ENCODE data around the gene UBAP1L.
"Not testable (repeated sequence)": the region's sequence is repeated elsewhere in the genome, so short reads cannot be mapped to it uniquely, and the experiment has no call there.

Gene UBAP1L

DNA sequence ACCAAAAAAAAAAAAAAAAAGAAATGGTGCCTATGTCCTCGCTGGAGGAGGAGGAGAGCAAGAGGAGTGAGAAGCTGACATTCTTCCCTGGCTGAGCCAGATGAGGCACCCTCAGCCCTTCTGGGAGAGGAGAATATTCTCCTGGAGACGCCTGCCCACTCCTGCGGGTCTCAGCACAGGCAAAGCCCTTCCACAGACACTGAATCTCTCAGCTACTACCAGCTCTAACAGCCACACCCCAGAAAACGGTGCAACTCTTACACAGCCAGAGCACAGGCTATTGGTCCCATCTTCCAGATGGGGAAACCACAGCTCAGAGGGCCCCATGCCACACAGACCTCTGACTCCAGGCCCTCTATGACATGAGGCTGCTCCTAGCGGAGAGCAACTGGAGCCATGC is 52.9 kb downstream of the UBAP1L start:
- DNase-seq: no peak

DNA sequence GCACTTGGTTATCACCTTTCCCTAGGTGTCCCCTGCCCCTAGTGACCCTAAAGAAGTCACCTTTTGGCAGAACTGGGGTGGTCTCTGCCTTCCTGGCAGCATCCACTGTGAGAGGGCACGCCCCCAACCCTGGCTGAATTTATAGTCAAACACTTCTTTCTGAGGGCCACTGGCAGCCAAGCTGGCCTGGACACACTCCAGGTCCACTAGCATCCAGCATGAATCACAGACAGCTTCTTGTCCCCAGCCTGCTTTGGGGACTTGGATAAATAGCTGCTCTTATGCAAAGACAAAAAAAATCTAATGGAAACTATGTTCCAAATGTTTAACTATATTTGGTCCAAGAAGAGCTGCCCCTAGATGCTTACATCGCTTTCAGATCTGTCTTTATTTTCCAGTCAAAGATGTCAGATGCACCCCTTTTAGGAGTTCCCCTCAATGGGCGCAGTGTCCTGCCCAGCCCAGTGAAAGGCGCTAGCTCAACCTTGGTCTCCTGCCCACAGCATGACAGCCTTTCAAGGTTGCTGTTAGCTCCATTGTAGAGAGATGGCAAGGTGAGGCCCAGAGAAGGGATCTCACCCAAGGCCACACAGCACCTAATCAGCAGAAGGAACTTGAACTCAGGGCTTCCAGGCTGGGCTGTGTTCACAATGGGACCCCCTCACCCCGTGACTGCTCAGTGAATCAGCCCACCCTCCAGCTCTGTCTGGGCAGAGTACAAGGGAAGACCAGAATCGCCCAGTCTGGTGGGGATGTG is 54.2 kb downstream of the UBAP1L start:
- DNase-seq: no peak

GRCh38 chr15:65059931-65060596 is 54.9 kb downstream of the UBAP1L start:
- DNase-seq: no peak

DNA sequence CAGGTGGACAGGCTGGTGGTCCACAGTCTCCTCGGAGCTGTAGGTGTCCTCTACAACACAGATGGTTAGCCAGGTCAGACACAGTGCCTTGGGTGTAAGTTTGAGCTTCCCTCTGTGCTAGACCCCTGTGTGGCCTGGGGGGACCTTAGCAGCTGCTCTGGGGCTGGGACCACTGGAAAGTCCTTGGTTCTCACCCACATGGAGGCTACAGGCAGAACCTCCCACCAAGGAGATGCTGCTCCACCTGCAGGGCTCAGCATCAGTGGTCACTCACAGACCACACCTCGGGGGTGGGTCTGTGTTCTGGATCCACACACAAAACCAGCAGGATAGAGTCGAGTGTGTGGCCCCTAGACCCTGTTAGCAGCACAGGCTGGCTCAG is 55.6 kb downstream of the UBAP1L start:
- DNase-seq: no peak

- DNase-seq: no peak
These were observed 56.3 kb downstream of the UBAP1L start for GRCh38 chr15:65058394-65059368.

DNA sequence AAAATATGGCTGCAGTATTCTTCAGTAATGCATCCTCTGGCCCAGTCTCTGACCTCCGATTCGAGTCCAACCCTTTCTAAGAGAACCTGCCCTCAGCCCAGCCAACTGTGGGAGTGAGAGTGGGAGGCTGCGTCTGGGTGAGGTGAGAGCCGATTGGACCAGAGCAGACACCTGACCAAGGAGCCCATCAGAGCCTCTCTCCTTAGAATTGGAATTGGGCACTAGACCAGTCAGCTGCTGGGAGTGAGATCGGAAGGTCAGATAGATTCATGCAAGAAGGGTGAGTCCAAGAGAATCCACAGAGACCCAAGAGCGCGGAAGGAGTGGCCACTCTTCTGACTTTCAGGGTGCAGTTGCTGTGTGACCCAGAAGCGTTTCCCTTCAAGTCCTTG is 57.5 kb downstream of the UBAP1L start:
- no peak for DNase-seq

DNA sequence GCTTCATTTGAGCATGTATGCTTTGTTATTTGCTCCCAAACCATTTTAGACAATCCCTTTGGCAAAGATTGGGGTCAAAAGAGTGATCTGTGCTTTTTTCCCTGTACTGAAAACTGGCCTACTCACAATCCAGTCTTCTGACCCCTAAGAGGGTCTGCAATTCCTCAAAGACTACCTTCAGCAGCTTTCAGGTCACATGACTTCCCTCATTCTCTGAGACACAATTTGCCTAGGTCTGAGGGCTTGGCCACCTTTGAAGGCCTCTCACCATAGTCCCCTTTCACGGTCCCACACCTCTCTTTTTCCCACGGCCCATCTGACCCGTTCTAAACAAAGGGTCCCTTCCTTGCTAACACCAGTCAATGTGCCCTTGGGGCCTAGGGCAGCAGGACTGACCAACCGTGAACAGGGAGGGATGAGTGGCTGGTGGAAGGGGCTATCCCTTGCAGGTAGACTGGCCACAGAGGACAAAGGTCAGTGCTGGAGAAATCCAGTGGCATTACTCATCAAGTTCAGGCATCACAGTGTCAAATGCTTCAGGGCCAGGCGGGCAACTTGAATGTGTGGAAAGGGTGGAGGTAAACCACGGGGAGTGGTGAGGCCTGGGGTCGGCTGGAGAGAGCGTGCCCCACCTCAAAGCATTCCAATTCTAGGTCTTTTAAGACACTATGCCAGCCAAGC is 58.0 kb downstream of the UBAP1L start:
- no peak for DNase-seq

- no peak for DNase-seq
These were observed 58.9 kb downstream of the UBAP1L start for GRCh38 chr15:65056106-65056505.

DNA sequence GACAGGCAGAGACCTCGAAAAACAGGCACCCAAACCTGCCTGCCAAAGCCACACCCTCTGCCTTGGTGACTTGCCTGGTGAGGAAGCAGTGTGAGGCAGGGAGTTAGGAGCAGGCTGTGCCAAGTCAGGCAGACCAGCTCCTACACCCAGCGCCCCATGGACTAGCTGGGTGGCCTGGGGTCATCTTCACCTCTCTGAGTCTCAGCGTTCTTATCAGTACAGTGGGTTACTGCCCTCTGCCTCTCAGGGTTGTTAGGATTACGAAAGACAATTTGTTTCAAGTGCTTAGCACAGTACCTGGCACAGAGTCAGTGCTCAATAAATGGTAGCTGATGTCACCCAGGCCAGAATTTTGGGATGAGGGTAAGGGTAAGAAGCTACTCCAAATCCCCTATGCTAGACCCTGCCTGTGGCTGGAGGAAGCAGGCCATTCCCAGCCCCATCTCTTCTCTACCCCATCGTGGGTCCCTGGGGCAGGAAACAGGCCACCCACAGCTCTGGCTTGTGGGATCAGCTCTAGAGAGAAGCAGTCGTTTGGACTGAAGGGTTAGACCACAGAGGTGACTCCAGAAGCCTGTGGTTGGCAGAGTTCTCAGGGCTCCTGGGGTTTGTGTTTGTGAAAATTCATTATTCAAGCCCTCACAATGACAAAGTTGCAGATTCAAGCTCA is 59.7 kb downstream of the UBAP1L start:
- no peak for DNase-seq

DNA sequence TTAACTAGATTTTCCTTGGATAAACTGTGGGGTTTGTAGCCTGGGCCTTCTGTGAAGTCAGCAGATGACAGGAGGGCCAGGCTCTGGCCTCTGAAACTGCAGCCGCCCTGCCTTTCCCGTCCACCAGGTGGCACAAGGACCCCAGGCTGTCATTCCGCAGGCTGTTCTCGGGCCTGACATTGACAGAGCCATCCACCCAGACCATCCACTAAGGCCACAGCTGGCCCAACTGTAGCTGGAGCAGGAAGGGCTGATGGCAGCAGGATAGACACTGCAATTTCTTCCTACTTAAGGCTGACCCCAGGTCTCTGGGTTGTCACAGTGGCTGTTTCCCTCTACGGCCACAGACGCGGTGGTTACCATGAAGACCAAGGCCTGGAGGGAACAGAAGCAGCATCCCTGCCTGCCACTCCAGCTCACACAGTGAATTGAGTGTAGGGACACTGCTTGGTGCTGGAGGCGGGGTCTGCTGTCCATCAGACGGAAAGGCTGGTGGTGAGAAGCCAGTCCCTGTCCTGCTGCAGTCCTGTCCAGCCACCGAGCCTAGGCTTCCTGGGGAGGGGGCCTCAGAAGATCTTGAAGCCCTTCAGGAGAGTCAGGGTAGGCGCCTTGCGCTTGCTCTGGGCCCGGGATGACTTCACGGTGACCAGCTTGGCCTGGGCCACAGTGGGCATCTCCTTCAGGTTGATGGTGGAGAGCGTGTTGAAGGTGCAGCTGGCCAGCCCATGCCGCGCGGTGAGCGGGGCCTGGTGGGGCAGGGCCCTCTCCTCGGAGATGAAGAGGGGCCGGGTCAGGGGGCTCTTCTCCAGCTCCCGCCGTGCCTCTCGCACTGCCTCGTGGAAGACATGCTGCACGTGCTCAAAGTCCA is 60.4 kb downstream of the UBAP1L start:
- peak; percentile 76 for DNase-seq

DNA sequence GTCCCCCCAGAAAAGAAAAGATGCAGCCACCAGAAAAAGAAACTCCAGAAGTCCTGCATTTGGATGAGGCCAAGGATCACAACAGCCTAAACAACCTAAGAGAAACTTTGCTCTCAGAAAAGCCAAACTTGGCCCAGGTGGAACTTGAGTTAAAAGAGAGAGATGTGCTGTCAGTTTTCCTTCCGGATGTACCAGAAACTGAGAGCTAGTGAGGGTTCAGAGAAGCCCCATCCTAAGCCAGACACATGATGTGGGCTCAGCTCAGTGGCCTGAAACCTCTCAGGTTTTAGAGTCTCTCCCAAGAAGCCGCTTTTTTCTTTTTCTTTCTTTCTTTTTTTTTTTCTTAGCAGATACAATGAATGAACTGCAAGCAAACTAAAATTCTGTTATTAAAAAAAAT is 62.0 kb downstream of the UBAP1L start:
- no peak for DNase-seq

- no peak for DNase-seq
These were observed 63.7 kb downstream of the UBAP1L start for GRCh38 chr15:65051266-65051665.

GRCh38 chr15:65050270-65050669 is 64.7 kb downstream of the UBAP1L start:
- DNase-seq: no peak

DNA sequence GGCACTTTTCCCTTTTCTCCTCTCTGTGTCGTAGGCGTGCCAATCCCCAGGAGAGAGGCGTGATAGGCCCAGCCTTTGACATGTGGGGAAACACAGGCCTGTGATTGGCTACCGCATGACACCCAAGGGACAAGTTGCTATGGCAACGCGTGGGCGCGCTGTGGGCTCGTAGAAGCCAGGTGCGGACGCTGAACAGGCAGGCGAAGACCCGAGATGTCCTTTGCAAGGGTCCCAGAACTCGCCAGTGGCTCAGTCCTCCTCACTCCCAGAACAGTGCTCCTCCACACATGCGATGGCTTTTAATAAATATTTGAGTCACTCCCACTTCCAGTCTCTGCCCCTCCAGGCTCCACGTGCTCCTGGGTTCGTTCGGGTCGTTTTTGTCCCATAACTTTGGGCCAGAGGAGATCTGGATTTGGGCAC is 65.6 kb downstream of the UBAP1L start:
- DNase-seq: peak; percentile 80

DNA sequence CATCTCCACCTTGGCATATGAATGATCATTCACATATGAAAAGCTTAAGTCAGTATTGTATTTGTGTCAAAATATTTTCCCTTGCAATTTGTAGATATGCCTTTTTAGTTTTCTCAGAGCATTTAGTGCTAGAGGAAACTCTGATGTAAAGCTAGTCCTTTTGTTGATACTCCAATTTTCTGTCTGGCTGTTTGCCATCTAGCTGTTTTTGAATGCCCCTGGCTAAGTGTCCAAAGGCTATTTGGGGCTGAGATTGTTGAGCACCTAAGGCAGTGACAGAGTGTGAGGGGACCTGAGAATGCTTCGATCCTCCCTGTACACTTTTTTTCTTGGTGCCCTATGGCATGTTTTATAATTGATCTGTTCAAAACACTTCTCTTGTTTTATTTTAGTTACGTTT is 66.8 kb downstream of the UBAP1L start:
- DNase-seq: no peak

- DNase-seq: no peak
These were observed 70.1 kb downstream of the UBAP1L start, which contains the start of gene SLC51B for GRCh38 chr15:65044724-65045481. Gene SLC51B, plus strand, starts transcription at chr15:65045387. Its CDS starts 4,618 bp downstream, at chr15:65050005.

GRCh38 chr15:65044218-65044617 is 70.8 kb downstream of the UBAP1L start:
- DNase-seq: not testable (repeated sequence)

GRCh38 chr15:65042776-65043327 is 72.1 kb downstream of the UBAP1L start:
- no peak for DNase-seq

Data from 8988T (cell line).